Activated CD4-positive, alpha-beta T cell treated with anti-CD3 and anti-CD28 coated beads for 36 hours (primary cell): ENCODE measurements around the gene RCAN1. TPM values are rescaled to one million over a fixed set of nuclear protein-coding genes. Genes with fewer than 3 reads are reported as not detected.

ENCODE experiments used
- ATAC-seq: fragments of 200-7000 bp; cut with Tn5 transposase; one replicate; pipeline ENCODE4 v1.10.0; 2021; ENCODE audit warnings: mild to moderate bottlenecking, moderate library complexity
- CTCF ChIA-PET: fragments of 350-600 bp; sonication (Branson Sonifier 250); formaldehyde crosslinking; loops from one replicate; lab custom pipeline; 2021; ENCODE audit warnings: antibody characterized with exemption; lab: Charles Lee
- POLR2A ChIA-PET: fragments of 350-600 bp; sonication (Branson Sonifier 250); formaldehyde crosslinking; loops from one replicate; lab custom pipeline; 2021; ENCODE audit warnings: antibody characterized with exemption, inconsistent platforms; lab: Charles Lee
- DNase-seq: peaks from one replicate; pipeline ENCODE4 v3.0.0-alpha.2; 2020
- H3K27ac Mint-ChIP-seq: one replicate; pipeline ENCODE4 v1.8.0; 2021; ENCODE audit warnings: mixed read lengths
- H3K27me3 Mint-ChIP-seq: one replicate; pipeline ENCODE4 v1.8.0; 2021; ENCODE audit warnings: mixed read lengths
- H3K36me3 Mint-ChIP-seq: one replicate; pipeline ENCODE4 v1.8.0; 2021; ENCODE audit warnings: low read depth, mixed read lengths
- H3K4me1 Mint-ChIP-seq: one replicate; pipeline ENCODE4 v1.8.0; 2021; ENCODE audit warnings: mixed read lengths
- H3K4me3 Mint-ChIP-seq: one replicate; pipeline ENCODE4 v1.8.0; 2021; ENCODE audit warnings: mild to moderate bottlenecking, moderate library complexity, mixed read lengths
- H3K9me3 Mint-ChIP-seq: one replicate; pipeline ENCODE4 v1.8.0; 2021; ENCODE audit warnings: low read depth, mixed read lengths
- intact Hi-C, 2 experiments: fragments of 100-400 bp; cut with DNase I in 1 of 2; cut with micrococcal nuclease in 1 of 2; formaldehyde crosslinking; loops; one replicate each; pipeline versions ENCODE4 v1.14.2 to v1.15.1; 2022 to 2024; cut with DNase I, micrococcal nuclease
- total RNA-seq, 2 experiments: library from RNA; stranded (reverse); gene quantifications; one replicate each; pipeline ENCODE4 v1.2.3, GENCODE V29; 2021

Gene RCAN1
- total RNA-seq, 2 experiments from 2014 or later = 9.9 to 10.0 TPM

- H3K27me3 Mint-ChIP-seq = no peaks in the 10 kb centered on the region
- ChIA-PET CTCF (no interaction called here), POLR2A (no interaction called here)
- H3K36me3 Mint-ChIP-seq = no peaks in the 10 kb centered on the region
- no peak overlapping the region for H3K4me3 Mint-ChIP-seq
- H3K4me1 Mint-ChIP-seq = no peaks in the 10 kb centered on the region
- DNase-seq (no peak), ATAC-seq (no peak)
- no peaks in the 10 kb centered on the region for H3K9me3 Mint-ChIP-seq
- no peak overlapping the region for H3K27ac Mint-ChIP-seq
- intact Hi-C loops = no loop called here
These were observed 15.3 kb downstream of the RCAN1 start for GRCh38 chr21:34599534-34600101.

- POLR2A ChIA-PET = no interaction called here
- Mint-ChIP-seq H3K27ac (no peak overlapping the region), H3K36me3 (no peaks in the 10 kb centered on the region), H3K4me3 (no peak overlapping the region), H3K27me3 (no peaks in the 10 kb centered on the region), H3K4me1 (no peaks in the 10 kb centered on the region), H3K9me3 (no peaks in the 10 kb centered on the region)
- intact Hi-C loops = no loop called here
- ATAC-seq (no peak), DNase-seq (no peak)
- CTCF ChIA-PET = no interaction called here
These were observed 15.9 kb downstream of the RCAN1 start for GRCh38 chr21:34598931-34599400.

- ChIA-PET CTCF (no interaction called here), POLR2A (no interaction called here)
- Mint-ChIP-seq H3K27ac (no peak overlapping the region), H3K9me3 (no peaks in the 10 kb centered on the region), H3K36me3 (no peaks in the 10 kb centered on the region), H3K4me3 (no peak overlapping the region), H3K27me3 (no peaks in the 10 kb centered on the region), H3K4me1 (no peaks in the 10 kb centered on the region)
- DNase-seq (no peak), ATAC-seq (no peak)
- intact Hi-C loops = no loop called here
These were observed 17.5 kb downstream of the RCAN1 start for GRCh38 chr21:34597406-34597805.

GRCh38 chr21:34596561-34597271 is 18.2 kb downstream of the RCAN1 start:
- DNase-seq (no peak), ATAC-seq (no peak)
- H3K27ac Mint-ChIP-seq = no peak overlapping the region
- POLR2A ChIA-PET = no interaction called here
- H3K36me3 Mint-ChIP-seq = no peaks in the 10 kb centered on the region
- CTCF ChIA-PET = interaction anchor here (1.4 to 2.0 kb wide), 2 partner anchors 34 to 86 kb away, joined by 3 to 4 read pairs; no protein-coding TSS in a partner anchor
- H3K4me1 Mint-ChIP-seq = no peaks in the 10 kb centered on the region
- no peak overlapping the region for H3K4me3 Mint-ChIP-seq
- no peaks in the 10 kb centered on the region for H3K27me3 Mint-ChIP-seq
- intact Hi-C loops = no loop called here
- H3K9me3 Mint-ChIP-seq = no peaks in the 10 kb centered on the region

GRCh38 chr21:34595457-34595856 is 19.5 kb downstream of the RCAN1 start:
- ChIA-PET CTCF (interaction anchor here (0.6 to 2.0 kb wide), 5 partner anchors 14 to 85 kb away, joined by 3 to 4 read pairs (median 3); no protein-coding TSS in a partner anchor), POLR2A (no interaction called here)
- no peaks in the 10 kb centered on the region for H3K27me3 Mint-ChIP-seq
- H3K4me1 Mint-ChIP-seq = peaks cover under 1% of the 10 kb centered on the region
- no peak overlapping the region for H3K27ac Mint-ChIP-seq
- intact Hi-C loops = no loop called here
- H3K4me3 Mint-ChIP-seq = no peak overlapping the region
- DNase-seq (no peak), ATAC-seq (no peak)
- no peaks in the 10 kb centered on the region for H3K9me3 Mint-ChIP-seq
- no peaks in the 10 kb centered on the region for H3K36me3 Mint-ChIP-seq

- CTCF ChIA-PET = interaction anchor here (0.6 to 1.6 kb wide), 3 partner anchors 14 to 69 kb away, joined by 3 to 4 read pairs (median 3); no protein-coding TSS in a partner anchor
- DNase-seq (no peak), ATAC-seq (no peak)
- POLR2A ChIA-PET = no interaction called here
- no peak overlapping the region for H3K4me3 Mint-ChIP-seq
- peaks cover 8% of the 10 kb centered on the region for H3K4me1 Mint-ChIP-seq
- H3K9me3 Mint-ChIP-seq = no peaks in the 10 kb centered on the region
- no peak overlapping the region for H3K27ac Mint-ChIP-seq
- intact Hi-C loops = no loop called here
- H3K27me3 Mint-ChIP-seq = no peaks in the 10 kb centered on the region
- no peaks in the 10 kb centered on the region for H3K36me3 Mint-ChIP-seq
These were observed 20.2 kb downstream of the RCAN1 start for GRCh38 chr21:34594566-34595234.

- H3K4me3 Mint-ChIP-seq = no peak overlapping the region
- no peaks in the 10 kb centered on the region for H3K27me3 Mint-ChIP-seq
- no peaks in the 10 kb centered on the region for H3K36me3 Mint-ChIP-seq
- ChIA-PET POLR2A (no interaction called here), CTCF (interaction anchor here (0.9 to 1.6 kb wide), 4 partner anchors 9 to 83 kb away, joined by 3 to 5 read pairs (median 4); no protein-coding TSS in a partner anchor)
- intact Hi-C loops = no loop called here
- H3K9me3 Mint-ChIP-seq = no peaks in the 10 kb centered on the region
- H3K4me1 Mint-ChIP-seq = peaks cover 13% of the 10 kb centered on the region
- ATAC-seq (no peak), DNase-seq (no peak)
- H3K27ac Mint-ChIP-seq = no peak overlapping the region
These were observed 20.9 kb downstream of the RCAN1 start for GRCh38 chr21:34593954-34594531.

- Mint-ChIP-seq H3K4me1 (peaks cover 13% of the 10 kb centered on the region), H3K4me3 (no peak overlapping the region), H3K36me3 (no peaks in the 10 kb centered on the region), H3K9me3 (no peaks in the 10 kb centered on the region), H3K27me3 (no peaks in the 10 kb centered on the region), H3K27ac (no peak overlapping the region)
- DNase-seq (no peak), ATAC-seq (no peak)
- CTCF ChIA-PET = interaction anchor here (0.6 to 1.6 kb wide), 5 partner anchors 7 to 82 kb away, joined by 3 to 5 read pairs (median 4); no protein-coding TSS in a partner anchor
- POLR2A ChIA-PET = no interaction called here
- intact Hi-C loops = no loop called here
These were observed 21.5 kb downstream of the RCAN1 start for GRCh38 chr21:34593423-34593822.

- POLR2A ChIA-PET = no interaction called here
These were observed 22.6 kb downstream of the RCAN1 start for GRCh38 chr21:34592120-34592955.

GRCh38 chr21:34590520-34590919 is 24.4 kb downstream of the RCAN1 start:
- H3K9me3 Mint-ChIP-seq = peaks cover 6% of the 10 kb centered on the region
- ChIA-PET POLR2A (no interaction called here), CTCF (interaction anchor here (1.4 kb wide), 1 partner anchor 13 kb away, joined by 5 read pairs; no protein-coding TSS in a partner anchor)
- peaks cover 13% of the 10 kb centered on the region for H3K4me1 Mint-ChIP-seq
- H3K36me3 Mint-ChIP-seq = peaks cover 5% of the 10 kb centered on the region
- intact Hi-C loops = no loop called here
- H3K4me3 Mint-ChIP-seq = no peak overlapping the region
- no peaks in the 10 kb centered on the region for H3K27me3 Mint-ChIP-seq
- no peak overlapping the region for H3K27ac Mint-ChIP-seq
- no peak for ATAC-seq
- no peak for DNase-seq

More at GRCh38 chr21:34592120-34592955, 22.6 kb downstream of the RCAN1 start:
- Mint-ChIP-seq H3K9me3 (peaks cover 2% of the 10 kb centered on the region), H3K4me1 (peaks cover 13% of the 10 kb centered on the region), H3K4me3 (no peak overlapping the region), H3K27ac (no peak overlapping the region), H3K27me3 (no peaks in the 10 kb centered on the region), H3K36me3 (peaks cover 5% of the 10 kb centered on the region)
- CTCF ChIA-PET = interaction anchor here (0.6 to 1.0 kb wide), 4 partner anchors 9 to 702 kb away, joined by 3 to 4 read pairs (median 3); no protein-coding TSS in a partner anchor
- intact Hi-C loops = no loop called here
- DNase-seq (no peak), ATAC-seq (no peak)
